Subcutaneous abdominal adipose tissue (tissue), 5 donors: ENCODE results near the gene CPE.

Experiments
- H3K27ac ChIP-seq: one replicate; pipeline ENCODE4 v1.7.0; 2013; ENCODE audit warnings: low read depth, mild to moderate bottlenecking, inconsistent platforms, low read length, moderate library complexity
- H3K27me3 ChIP-seq, 5 donors: one replicate each; pipeline ENCODE4 v1.7.0; 2013; ENCODE audit warnings: low read length in 5 of 5, inconsistent platforms in 1 of 5; ENCODE audit not compliant: control insufficient read depth in 5 of 5, insufficient read depth in 4 of 5
- H3K36me3 ChIP-seq, 5 donors: one replicate each; pipeline ENCODE4 v1.7.0; 2013; ENCODE audit warnings: low read length in 5 of 5; ENCODE audit not compliant: control insufficient read depth in 5 of 5, insufficient read depth in 5 of 5
- H3K4me1 ChIP-seq, 5 donors: one replicate each; pipeline ENCODE4 v1.7.0; 2013; ENCODE audit warnings: low read length in 5 of 5, mild to moderate bottlenecking in 3 of 5, moderate library complexity in 1 of 5; ENCODE audit not compliant: control insufficient read depth in 5 of 5, insufficient read depth in 5 of 5
- H3K4me3 ChIP-seq, 5 donors: one replicate each; pipeline ENCODE4 v1.7.0; 2013; ENCODE audit warnings: low read length in 5 of 5, low read depth in 1 of 5
- H3K9ac ChIP-seq, 5 donors: one replicate each; pipeline ENCODE4 v1.7.0; 2013; ENCODE audit warnings: low read length in 5 of 5, mild to moderate bottlenecking in 4 of 5, moderate library complexity in 3 of 5
- H3K9me3 ChIP-seq, 5 donors: one replicate each; pipeline ENCODE4 v1.7.0; 2013; ENCODE audit warnings: low read length in 5 of 5; ENCODE audit not compliant: control insufficient read depth in 5 of 5
- donor health status: healthy.
- donor health status: healthy.
- donor health status: healthy.
- donor health status: healthy.
- donor health status: healthy.

Gene CPE

DNA sequence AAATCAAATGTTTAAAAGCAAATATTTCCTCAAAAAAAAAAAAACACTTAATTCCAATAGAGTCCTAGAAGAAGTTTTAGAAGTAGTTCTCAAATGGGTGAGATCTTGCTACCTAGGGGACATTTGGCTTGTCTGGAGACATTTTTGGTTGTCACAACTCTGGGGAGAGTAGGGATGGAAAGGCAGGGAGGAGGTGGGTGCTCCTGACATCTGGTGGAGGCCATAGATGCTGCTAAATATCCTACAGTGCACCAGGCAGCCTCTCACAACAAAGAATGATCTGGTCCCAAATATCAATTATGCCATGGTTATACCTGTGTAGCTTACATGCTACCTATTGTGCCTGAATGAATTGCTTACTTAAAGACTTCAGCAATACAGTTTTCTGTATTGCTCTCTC, 46.8 kb downstream of the CPE start:
- Histone ChIP-seq H3K4me3 (no peak overlapping the region), H3K27ac (no peak overlapping the region)

DNA sequence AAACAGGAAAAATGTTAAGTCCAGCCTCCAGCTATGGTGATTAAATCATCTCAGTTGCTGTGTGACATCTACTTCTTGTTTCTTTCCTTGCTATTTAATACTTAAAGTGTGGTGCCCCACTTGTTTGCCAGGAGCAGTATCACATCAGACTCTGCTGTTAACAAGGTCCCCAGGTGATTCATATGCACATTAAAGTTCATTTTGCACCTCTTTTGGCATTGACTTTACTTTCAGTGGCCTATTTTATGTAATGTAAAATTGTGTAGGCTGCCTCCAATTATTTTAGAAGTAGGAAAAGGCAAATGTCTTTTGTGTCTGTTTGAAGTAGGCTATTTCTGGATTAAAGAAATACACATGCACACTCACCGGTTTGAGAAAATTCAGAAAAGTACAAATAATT, 47.5 kb downstream of the CPE start:
- H3K9ac ChIP-seq, result no peak overlapping the region
- H3K27ac ChIP-seq, result no peak overlapping the region
- no peaks in the 10 kb centered on the region for H3K4me1 ChIP-seq

More for the DNA sequence above, 46.8 kb downstream of the CPE start:
- no peak overlapping the region for H3K9ac ChIP-seq
- H3K4me1 ChIP-seq, result no peaks in the 10 kb centered on the region
- peaks cover 0 to 7% (median 0%) of the 10 kb centered on the region in 5 donors for H3K9me3 ChIP-seq
- H3K36me3 ChIP-seq, result no peaks in the 10 kb centered on the region
- no peaks in the 10 kb centered on the region for H3K27me3 ChIP-seq

DNA sequence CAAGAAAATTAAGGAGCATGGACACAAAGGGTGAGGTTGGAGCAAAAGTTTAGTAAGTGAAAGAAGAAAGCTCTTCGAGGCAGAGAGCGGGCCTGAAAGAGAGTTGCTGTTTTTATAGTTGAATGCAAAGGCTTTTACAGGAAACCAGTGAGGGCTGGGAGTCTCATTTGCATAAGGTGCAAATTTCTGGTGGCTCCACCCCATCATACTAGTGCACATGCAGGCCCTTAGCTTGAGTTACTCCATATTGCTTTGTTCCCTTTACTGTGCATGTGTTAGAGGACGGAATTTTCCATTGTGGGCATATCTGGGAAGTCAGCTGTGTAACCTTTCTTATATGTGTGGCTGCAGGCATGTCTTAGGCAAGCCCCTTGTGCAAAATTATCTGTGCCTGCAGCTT, 48.0 kb downstream of the CPE start:
- no peaks in the 10 kb centered on the region for H3K27me3 ChIP-seq
- no peak overlapping the region for H3K9ac ChIP-seq
- H3K27ac ChIP-seq, result no peak overlapping the region
- H3K9me3 ChIP-seq, result peaks cover 0 to 7% (median 0%) of the 10 kb centered on the region in 5 donors
- H3K36me3 ChIP-seq, result no peaks in the 10 kb centered on the region
- no peak overlapping the region for H3K4me3 ChIP-seq
- no peaks in the 10 kb centered on the region for H3K4me1 ChIP-seq

More for the DNA sequence above, 47.5 kb downstream of the CPE start:
- peaks cover 0 to 7% (median 0%) of the 10 kb centered on the region in 5 donors for H3K9me3 ChIP-seq
- no peaks in the 10 kb centered on the region for H3K27me3 ChIP-seq
- no peak overlapping the region for H3K4me3 ChIP-seq
- no peaks in the 10 kb centered on the region for H3K36me3 ChIP-seq

DNA sequence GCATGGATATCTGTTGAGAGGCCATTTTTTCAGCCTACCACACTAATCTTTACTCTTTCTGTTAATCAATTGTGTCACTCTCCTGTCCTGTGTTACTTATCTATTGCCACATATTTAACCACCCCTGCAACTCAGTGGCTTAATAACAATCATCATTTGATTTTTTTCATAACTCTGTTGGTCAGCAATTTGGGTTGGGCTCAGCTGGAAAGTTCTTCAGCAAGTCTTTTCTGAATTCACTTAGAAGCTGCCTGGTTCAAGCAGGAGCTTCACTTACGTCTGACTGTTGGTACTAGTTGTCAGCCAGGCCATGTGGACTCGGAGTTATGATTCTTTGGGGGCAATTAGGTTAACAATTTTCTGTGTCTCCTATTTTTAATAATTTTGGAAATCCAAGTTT, 50.1 kb downstream of the CPE start:
- Histone ChIP-seq H3K9me3 (peaks cover 0 to 7% (median 0%) of the 10 kb centered on the region in 5 donors), H3K27me3 (no peaks in the 10 kb centered on the region), H3K4me1 (no peaks in the 10 kb centered on the region), H3K36me3 (no peaks in the 10 kb centered on the region), H3K9ac (no peak overlapping the region), H3K27ac (no peak overlapping the region), H3K4me3 (no peak overlapping the region)

DNA sequence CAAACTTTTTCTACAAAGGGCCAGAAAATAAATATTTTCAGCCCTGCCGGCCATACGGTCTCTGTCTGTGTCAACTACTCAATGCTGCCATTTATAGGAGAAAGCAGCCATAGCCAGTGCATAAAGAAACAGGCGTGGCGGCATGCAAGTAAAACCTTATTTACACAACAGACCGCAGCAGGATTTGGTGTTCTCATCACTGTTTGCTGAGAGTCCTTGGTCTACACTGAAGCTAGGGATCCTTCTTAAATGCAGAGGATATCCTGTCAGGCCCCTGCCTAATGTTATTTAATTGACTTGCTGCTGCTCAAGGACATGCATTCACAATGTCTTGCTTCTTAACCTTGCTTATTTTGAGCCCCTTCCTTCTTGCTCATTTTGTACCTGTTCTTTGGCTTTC, 54.7 kb downstream of the CPE start:
- H3K27ac ChIP-seq, result no peak overlapping the region
- no peaks in the 10 kb centered on the region for H3K27me3 ChIP-seq
- no peaks in the 10 kb centered on the region for H3K36me3 ChIP-seq
- no peak overlapping the region for H3K4me3 ChIP-seq
- peaks cover 0 to 5% (median 0%) of the 10 kb centered on the region in 5 donors for H3K9me3 ChIP-seq
- no peak overlapping the region for H3K9ac ChIP-seq
- no peaks in the 10 kb centered on the region for H3K4me1 ChIP-seq

DNA sequence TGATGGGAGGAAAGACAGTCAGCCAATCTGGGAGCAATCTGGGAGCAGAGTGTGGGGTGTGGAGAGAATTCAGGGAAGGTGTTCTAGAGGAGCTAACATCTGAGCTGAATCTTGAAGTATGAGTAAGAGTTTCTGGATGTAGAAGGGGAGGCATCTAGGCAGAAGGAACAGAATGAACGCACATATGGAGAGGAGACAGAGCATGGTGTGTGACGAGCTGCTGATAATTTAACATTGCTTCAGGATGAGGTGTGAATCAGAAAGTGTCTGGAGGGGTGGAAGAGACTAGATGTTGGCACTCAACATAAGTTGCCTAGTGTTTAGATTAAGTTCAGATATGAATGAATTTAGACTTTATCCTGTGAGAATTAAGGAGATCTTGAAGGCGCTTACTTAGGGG, 58.9 kb downstream of the CPE start:
- Histone ChIP-seq H3K4me1 (peaks cover 0 to 3% (median 0%) of the 10 kb centered on the region in 5 donors), H3K9me3 (no peaks in the 10 kb centered on the region), H3K9ac (no peak overlapping the region), H3K4me3 (no peak overlapping the region), H3K36me3 (no peaks in the 10 kb centered on the region), H3K27ac (no peak overlapping the region), H3K27me3 (no peaks in the 10 kb centered on the region)

DNA sequence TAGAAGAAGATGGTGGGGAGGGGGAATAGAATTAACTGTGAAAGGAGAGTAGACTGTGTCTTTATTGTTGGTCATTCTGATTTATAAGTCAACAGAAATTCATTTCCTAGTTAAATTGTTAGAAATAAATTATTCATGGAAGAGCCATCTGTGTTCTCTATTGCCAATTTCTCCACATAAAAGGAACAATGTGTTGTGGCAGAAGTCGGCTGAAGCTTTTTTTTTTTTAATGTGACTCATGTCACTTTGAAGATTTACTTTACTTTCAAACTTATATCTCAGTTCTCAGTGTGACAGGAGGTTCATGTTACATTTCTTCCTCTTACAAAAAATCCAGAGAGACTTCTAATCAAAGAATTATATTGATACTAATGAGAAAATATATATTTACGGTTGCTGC, 60.5 kb downstream of the CPE start:
- no peak overlapping the region for H3K4me3 ChIP-seq
- H3K36me3 ChIP-seq, result no peaks in the 10 kb centered on the region
- H3K9me3 ChIP-seq, result no peaks in the 10 kb centered on the region
- H3K27me3 ChIP-seq, result no peaks in the 10 kb centered on the region
- peaks cover 0 to 3% (median 0%) of the 10 kb centered on the region in 5 donors for H3K4me1 ChIP-seq
- H3K27ac ChIP-seq, result no peak overlapping the region
- H3K9ac ChIP-seq, result no peak overlapping the region

DNA sequence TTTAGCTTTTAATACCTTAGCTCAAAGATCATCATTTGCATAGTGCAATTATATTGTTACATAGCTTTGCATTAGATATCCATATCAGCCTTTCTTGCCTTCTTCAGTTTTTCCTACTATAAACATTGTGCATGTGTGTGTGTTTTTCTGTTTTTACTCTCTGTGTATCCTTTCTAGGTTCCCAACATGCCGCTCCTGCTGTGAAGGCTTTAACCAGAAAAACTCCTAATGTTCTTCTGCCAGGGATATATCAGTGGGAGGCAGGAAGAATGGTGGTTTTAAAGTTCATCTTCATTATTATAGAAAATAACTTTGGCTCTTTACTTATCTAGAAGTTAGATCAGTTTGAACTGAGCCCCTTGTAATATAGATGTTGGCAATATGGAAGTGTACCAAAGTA, 61.2 kb downstream of the CPE start:
- peaks cover 0 to 3% (median 0%) of the 10 kb centered on the region in 5 donors for H3K4me1 ChIP-seq
- H3K4me3 ChIP-seq, result no peak overlapping the region
- H3K36me3 ChIP-seq, result no peaks in the 10 kb centered on the region
- H3K9ac ChIP-seq, result no peak overlapping the region
- no peaks in the 10 kb centered on the region for H3K9me3 ChIP-seq
- no peak overlapping the region for H3K27ac ChIP-seq
- no peaks in the 10 kb centered on the region for H3K27me3 ChIP-seq

DNA sequence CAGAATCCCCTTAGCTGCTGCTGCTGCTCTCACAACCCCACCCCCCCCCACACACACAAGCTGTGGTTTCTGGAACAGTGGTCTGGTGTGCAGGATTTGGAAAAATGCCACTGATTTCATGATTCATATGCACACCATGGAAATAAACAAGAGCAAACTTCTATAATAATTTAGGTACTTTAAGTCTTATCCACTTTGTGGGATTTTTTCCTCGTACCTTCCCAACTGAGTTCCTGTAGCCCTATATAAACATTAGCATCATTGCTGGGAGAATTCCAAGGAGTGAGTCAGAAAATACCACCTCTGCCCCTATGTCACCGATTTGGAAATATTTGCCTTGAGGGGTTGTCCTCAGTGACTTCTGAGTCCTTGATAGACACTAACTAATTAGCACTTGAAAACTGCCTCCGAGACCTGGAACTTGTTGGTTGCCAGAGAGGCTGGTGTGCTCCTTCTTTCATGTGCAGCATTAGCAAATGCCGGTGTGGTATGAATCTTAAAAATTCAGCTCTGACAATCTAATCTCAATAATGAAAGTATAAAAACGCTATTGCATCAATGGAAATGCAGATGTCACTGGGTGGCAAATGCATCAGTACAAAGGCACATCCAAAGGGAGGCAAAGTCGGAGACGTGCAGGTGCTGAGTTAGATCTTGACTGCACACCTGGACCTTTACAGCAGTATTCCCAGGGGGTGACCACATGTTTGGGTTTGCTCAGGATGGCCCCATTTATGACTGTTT, 61.8 kb downstream of the CPE start:
- H3K4me1 ChIP-seq, result peaks cover 0 to 3% (median 0%) of the 10 kb centered on the region in 5 donors
- no peaks in the 10 kb centered on the region for H3K9me3 ChIP-seq
- no peak overlapping the region for H3K4me3 ChIP-seq
- H3K27ac ChIP-seq, result no peak overlapping the region
- H3K27me3 ChIP-seq, result no peaks in the 10 kb centered on the region
- H3K36me3 ChIP-seq, result no peaks in the 10 kb centered on the region
- H3K9ac ChIP-seq, result no peak overlapping the region

DNA sequence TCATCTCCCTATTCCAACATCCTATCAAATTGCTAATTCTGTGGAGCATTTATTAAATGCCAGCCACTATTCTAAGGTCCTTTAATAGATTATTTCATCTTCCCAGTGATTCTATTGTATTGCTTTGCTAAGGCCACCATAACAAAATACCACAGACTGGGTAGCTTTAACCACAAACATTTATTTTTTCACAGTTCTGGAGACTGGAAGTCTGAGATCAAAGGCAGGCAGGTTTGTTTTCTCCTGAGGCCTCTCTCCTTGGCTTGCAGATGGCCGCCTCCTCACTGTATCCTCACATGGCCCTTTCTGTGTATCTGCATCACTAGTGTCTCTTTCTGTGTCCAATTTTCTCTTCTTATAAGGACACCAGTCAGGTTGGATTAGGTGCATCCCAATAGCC, 64.5 kb downstream of the CPE start:
- Histone ChIP-seq H3K4me1 (peaks cover 0 to 3% (median 0%) of the 10 kb centered on the region in 5 donors), H3K27me3 (no peaks in the 10 kb centered on the region), H3K27ac (no peak overlapping the region), H3K4me3 (no peak overlapping the region), H3K36me3 (no peaks in the 10 kb centered on the region), H3K9ac (no peak overlapping the region), H3K9me3 (no peaks in the 10 kb centered on the region)
